Inflammatory macrophage treated with lipopolysaccharide for 1 hour (primary cell): ENCODE data around the gene ITPRID1.
"Not testable (repeated sequence)": the region's sequence is repeated elsewhere in the genome, so short reads cannot be mapped to it uniquely, and the experiment has no call there.

Experiments used
- DNase-seq, 2 donors: peaks; one replicate each; pipeline ENCODE4 v3.0.0-alpha.2; 2020 to 2022

ITPRID1 gene

GRCh38 chr7:31517513-31517912, 3.6 kb downstream of the ITPRID1 start:
- no peak for DNase-seq

GRCh38 chr7:31518766-31519165, 4.9 kb downstream of the ITPRID1 start:
- DNase-seq = no peak

- no peak for DNase-seq
Measured at GRCh38 chr7:31521336-31522010, 7.6 kb downstream of the ITPRID1 start.

DNA sequence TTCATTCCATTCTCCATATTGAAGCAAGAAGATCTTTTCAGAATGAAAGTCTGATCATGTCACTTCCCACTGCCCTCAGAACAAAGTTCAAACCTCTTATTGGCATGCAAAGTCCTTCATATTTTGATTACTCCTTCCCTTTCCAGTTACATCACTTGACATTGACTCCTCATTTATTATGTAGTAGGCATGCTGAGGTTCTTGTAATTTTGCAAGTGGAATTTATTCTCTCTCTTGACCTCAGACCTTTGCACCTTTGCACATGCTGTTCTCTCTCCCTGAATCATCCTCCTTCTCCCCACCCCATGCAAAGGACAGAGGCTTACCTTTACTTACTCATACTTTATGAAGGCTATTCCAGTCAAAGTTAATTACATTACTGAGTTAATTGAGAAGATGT, 13.0 kb downstream of the ITPRID1 start:
- DNase-seq = no peak

- DNase-seq = no peak
Measured at GRCh38 chr7:31529103-31529502, 15.2 kb downstream of the ITPRID1 start.

DNA sequence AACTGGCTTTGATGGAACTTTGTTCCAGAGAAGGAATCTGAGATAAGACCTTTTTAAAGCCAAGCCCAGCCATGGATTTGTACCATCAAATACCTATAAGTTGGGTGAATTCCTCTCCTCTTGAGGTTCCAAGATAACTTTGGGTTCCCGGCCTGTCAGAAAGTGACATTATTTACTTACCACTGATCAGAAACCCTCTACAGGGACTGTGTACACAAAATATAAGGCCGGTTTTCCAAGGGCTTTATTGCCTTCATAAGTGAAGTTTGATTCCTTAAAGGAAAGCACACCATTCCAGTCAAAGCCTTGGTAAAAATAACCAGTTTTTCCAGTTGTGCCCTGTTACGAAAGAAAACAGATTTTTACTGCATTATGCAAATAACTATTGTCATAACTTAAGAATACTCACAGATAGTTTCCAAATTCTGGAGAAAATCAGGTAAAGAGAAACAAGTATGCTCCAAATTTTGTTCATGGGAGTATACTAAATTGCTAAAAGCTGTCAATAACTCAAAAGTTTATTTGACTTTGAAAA, 26.8 kb downstream of the ITPRID1 start:
- DNase-seq = not testable (repeated sequence)

GRCh38 chr7:31545549-31545948, 31.7 kb downstream of the ITPRID1 start:
- DNase-seq = peak in 1 of 2 donors; percentile 21

DNA sequence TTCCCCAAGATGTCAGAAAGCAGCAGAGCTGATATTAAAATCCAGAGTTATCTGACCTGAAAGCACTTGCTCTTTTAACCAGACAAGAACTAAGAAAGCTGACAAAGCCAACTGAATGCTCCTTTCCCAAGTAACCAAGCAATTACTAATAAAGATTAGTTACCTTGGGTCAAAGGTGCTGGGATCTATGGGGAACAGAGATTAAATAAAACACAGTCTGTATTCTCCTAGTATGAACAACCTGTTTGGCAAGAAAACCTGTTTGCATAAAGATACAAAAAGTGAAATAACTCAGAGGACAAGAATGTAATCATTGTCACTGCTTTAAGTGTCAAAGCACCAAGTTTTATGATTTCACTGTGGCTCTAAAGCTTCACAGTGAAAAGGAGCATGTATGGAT, 35.7 kb downstream of the ITPRID1 start:
- no peak for DNase-seq

DNA sequence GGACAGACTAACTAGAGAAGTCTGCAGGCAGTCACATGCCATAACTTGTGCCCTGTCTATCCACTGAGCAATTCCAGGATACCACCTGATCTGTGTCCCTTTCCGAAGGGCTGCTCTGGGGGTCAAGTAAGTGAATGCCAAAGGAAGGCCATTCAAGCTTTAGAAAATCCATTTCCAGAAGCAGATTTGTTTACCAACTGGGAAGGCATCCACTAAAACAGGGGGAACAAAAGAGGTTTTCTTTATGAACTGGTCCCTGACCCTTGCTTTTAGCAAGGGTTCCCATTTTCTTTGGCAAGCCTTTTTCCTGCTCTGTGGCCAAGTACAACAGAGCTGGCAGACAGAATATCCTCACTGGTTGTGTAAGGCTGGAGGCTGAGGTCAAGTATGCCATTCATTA, 36.5 kb downstream of the ITPRID1 start:
- no peak for DNase-seq

- DNase-seq = no peak
Measured at GRCh38 chr7:31553661-31554081, 39.8 kb downstream of the ITPRID1 start.

DNA sequence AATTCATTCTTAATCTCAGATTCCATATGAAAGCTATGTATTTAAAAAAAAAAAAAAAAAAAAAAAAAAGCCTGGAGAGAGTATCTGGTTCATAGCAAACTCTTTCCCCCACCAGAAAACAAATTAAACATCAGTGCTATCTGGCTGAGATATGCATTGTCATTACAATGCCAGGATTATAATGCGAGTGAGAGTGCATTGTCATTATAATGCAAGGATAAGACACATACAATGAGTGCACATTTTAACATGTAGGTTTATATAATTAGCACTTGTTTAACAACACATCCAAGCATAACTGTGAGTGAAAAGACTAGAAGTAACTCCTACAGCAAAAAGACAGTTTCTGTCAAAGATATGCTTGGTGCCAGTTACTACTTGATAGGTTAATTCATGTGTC, 48.1 kb downstream of the ITPRID1 start:
- no peak for DNase-seq

GRCh38 chr7:31563522-31563921, 49.6 kb downstream of the ITPRID1 start:
- DNase-seq = no peak

- no peak for DNase-seq
Measured at GRCh38 chr7:31563951-31564350, 50.1 kb downstream of the ITPRID1 start.

DNA sequence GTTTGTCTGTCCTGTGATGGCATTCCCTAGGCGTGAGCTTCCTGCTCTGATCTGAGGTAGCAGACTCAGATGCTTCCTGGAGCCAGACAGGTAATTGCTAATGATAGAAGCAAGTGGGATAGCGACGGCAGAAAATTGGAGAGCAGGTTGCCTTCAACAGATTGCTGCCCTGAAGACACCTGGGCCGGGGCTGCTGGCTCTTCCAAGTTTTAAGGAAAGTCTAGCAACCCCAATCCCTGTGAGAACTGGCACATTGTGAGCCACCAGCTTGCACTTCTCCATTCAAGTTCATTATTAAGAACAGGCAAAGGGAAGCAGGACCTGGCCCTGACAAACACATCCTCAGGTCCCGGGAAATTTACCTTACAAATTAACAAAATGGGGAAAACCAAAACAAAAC, 50.8 kb downstream of the ITPRID1 start:
- no peak for DNase-seq

- DNase-seq = no peak
Measured at GRCh38 chr7:31569528-31569927, 55.6 kb downstream of the ITPRID1 start.

DNA sequence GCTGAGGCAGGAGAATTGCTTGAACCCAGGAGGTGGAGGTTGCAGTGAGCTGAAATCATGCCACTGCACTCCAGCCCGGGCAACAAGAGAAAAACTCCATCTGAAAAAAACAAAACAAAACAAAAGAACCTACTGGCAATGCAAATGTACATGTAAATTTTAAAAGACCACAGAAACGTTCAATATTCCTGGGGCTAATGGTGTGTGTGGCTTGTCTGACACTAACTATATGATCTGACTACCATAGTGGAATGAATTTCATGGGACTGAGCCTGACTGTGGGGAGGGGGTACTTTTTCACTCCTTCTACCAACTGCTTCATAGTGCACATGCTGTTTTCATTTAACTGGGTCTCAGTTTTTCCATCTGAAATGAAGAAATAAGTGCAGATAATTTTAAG, 69.6 kb downstream of the ITPRID1 start:
- DNase-seq = no peak

- no peak for DNase-seq
Measured at GRCh38 chr7:31583942-31584341, 70.1 kb downstream of the ITPRID1 start.

GRCh38 chr7:31595390-31595789, 81.5 kb downstream of the ITPRID1 start:
- no peak for DNase-seq

DNA sequence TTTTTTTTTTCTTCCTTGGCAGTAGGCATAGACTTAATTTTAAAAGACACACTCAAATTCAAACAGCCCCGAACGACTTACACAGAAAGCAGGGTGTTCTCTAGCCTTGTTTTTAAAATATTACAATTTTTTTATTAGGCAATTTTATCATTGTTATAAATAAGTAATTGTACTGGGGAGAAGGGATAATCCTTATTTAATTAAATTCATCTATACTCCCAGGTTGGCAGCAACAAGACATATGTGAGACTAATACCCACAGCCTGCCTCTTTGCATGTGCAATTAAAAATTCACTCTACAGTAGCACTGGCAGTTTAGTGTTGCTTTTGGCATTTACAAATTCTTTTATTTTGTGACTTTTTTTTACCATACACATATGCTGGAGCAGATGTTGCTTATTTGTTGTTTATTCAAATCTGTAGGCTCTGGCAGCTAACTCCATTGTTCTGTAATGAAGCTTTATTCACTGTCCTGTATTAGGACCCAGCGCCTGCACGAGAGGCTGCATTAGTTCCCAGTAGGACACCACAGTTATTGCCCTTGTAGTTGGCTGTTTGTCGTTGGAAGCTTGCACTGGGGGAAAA, 88.2 kb downstream of the ITPRID1 start:
- DNase-seq = no peak

DNA sequence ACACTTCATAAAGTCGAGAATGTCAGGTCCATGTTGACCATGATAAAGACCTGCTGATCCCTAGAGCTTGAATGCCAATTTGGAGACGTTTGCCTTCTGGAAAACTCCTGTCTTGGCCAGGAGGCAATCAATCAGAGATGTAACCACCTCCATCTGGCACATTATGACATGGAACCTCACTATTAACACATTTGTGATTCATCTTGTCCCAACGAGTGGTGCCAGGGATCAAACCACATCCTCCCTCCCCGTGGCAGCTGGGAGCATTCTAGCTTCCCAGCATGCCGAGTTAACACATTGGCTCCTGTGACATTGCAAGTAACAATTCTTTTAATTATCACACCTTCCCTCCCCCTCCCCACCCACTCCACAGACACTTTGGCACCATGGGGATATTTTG, 89.2 kb downstream of the ITPRID1 start:
- DNase-seq = no peak

DNA sequence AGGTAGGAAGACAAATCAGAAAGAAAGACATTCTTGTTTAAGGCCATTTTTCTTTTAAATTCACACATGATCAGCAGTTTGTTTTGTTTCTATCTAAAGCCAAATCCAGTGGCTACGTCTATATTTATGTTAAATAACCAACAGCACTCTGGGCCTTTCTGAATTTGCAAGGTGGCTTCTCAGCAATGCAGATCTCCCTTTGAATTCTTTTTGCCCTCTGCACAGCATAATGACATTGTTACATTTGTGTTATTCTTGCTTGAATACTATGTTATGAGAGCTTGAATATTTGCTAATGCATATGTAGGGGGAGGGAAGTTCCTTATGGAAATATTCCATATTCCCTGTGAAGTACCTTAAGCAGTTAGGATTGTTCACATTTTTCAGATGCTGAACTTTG, 99.7 kb downstream of the ITPRID1 start:
- DNase-seq = no peak

- no peak for DNase-seq
Measured at GRCh38 chr7:31633467-31633866, 119.6 kb downstream of the ITPRID1 start.

GRCh38 chr7:31633894-31634494, 120.1 kb downstream of the ITPRID1 start:
- DNase-seq = peak; percentile 42 to 67

DNA sequence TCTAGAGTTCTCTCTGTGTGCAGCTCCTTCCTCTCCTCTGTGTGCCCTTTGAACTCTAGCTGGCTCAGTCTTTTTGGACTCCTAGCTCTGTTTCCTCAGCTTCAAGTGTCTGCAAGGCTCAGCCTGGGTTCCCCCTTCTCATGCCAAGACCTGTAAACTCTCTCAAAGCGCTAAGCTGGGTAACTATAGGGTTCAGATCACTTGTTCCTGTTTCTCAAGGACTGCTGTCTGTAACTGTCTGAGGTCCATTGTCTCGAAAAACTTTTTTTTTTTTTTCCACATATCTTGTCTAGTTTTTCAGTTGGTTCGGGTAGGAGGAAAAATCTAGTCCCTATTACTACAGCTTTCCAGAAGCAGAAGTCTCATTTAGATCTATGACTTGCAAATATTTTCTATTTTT, 126.5 kb downstream of the ITPRID1 start:
- DNase-seq = peak; percentile 42 to 49
